NCI-H460 (cell line): ENCODE results near the gene MAPKAPK5. TPM values are rescaled to one million over a fixed set of nuclear protein-coding genes. Genes with fewer than 3 reads are reported as not detected.
A peak's percentile ranks its signal among the peaks of the same experiment; 100 is the strongest.
"Not testable (repeated sequence)": the region's sequence is repeated elsewhere in the genome, so short reads cannot be mapped to it uniquely, and the experiment has no call there.

ENCODE experiments used
- DNase-seq: peaks from one replicate; pipeline ENCODE4 v3.0.0-alpha.2; 2016; ENCODE audit warnings: low read depth; ENCODE audit errors: extremely low read depth
- polyA plus RNA-seq: library from polyadenylated mRNA; depleted of rRNA; stranded (reverse); fragments of >200 nt; gene quantifications from 2 replicates; pipeline ENCODE4 v1.2.3, GENCODE V29; 2014; cell fraction: nucleus; rRNA removed
- total RNA-seq: library from RNA; depleted of rRNA; stranded (reverse); fragments of >200 nt; shearing (Covaris generic); gene quantifications from 2 replicates; pipeline ENCODE4 v1.2.3, GENCODE V29; 2014; rRNA removed

Gene MAPKAPK5, protein sequence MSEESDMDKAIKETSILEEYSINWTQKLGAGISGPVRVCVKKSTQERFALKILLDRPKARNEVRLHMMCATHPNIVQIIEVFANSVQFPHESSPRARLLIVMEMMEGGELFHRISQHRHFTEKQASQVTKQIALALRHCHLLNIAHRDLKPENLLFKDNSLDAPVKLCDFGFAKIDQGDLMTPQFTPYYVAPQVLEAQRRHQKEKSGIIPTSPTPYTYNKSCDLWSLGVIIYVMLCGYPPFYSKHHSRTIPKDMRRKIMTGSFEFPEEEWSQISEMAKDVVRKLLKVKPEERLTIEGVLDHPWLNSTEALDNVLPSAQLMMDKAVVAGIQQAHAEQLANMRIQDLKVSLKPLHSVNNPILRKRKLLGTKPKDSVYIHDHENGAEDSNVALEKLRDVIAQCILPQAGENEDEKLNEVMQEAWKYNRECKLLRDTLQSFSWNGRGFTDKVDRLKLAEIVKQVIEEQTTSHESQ
- total RNA-seq: 60.9 and 61.2 TPM in 2 replicates
- polyA plus RNA-seq: 95.8 and 120 TPM in 2 replicates

DNA sequence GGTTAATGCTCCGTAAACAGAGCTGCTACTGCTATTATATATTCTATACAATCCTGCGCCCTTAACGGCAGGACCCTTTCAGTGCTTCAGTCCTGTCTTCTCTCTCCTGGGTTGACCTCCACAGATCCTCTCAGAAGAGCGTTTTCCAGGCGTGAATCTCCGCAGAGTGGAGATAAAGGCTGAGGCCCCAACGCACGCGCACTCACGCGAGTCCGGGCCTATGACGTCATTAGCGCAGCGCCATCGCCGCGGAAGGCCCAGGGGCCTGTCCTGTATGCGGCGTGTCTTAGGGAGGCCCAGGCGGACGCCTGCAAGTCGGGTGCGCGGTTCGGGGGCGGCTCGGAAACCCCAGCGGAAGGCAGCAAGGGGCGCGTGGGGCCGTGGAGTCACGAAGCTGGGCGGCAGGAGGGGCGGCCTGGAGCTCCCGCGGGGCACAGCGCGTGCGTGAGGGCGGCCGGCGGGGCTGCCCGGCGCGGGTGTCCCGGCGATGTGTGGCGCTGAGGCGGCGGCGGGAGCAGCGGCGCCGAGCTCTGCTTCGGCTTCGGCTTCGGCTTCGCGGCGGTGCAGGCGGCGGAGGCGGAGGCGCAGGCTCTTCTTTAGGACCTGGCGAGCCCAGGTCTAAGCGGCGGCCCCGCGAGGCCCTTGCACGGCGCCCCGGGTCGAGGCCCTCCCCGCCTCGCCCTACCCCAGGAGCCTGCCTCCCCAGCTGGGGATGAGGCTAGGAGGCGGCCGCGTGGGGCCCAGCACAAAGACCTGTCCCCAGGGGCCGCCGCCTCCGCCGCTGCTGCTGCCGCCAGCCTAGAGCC is at the start of gene MAPKAPK5:
Gene MAPKAPK5 (plus strand): TSS at position 479 of the 806 bp plus-strand sequence. CDS start 506 bp downstream, outside the sequence.
- peak; percentile 92 for DNase-seq

DNA sequence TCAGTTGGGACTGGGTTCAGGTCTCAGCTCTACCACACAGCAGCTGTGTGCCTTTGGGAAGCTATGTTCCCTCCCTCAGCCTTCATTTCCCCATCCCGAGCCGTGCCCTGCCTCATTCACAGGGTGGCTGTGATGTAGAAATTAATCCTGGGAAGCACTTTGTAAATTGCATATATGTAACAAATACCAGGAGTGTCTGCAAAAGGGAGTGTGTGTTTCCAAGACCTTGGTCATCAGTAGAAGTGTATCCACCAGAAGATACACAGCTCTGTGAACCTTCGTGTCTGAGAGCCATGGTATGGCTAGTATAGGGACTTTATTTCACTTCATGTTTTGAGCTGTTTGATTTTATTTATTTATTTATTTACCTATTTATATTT is 49.2 kb upstream of the MAPKAPK5 start:
- DNase-seq: no peak

DNA sequence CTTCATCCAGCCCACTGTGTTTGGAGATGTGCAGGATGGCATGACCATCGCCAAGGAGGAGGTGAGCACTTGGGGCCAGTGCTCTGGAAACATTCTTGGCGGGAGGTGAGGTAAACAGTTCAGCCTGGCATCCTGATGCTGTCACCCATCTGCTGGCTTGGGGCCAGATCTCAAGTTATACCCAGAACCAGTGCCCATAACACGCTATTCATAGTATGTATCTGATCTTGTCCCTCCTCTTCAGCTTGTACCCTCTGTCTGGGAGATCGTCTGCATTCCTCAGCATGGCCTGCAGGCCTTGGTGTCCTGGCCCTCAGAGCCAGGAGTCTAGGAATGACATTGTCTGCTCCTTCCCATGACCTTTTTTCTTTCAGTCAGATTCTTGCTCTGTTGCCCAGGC is 43.8 kb upstream of the MAPKAPK5 start:
- no peak for DNase-seq

DNA sequence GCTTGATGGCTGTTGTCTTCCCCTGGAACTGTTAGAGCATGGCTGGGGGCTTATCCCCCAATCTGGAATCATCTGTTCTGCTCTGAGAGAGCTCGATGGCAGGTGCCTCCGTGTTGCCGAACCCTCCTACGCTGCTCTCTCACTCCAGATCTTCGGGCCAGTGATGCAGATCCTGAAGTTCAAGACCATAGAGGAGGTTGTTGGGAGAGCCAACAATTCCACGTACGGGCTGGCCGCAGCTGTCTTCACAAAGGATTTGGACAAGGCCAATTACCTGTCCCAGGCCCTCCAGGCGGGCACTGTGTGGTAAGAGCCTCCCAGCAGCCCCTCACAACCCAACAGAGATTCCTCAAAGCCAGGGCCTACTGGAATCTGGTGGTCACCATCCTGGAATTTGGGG is 42.3 kb upstream of the MAPKAPK5 start:
- DNase-seq: no peak

DNA sequence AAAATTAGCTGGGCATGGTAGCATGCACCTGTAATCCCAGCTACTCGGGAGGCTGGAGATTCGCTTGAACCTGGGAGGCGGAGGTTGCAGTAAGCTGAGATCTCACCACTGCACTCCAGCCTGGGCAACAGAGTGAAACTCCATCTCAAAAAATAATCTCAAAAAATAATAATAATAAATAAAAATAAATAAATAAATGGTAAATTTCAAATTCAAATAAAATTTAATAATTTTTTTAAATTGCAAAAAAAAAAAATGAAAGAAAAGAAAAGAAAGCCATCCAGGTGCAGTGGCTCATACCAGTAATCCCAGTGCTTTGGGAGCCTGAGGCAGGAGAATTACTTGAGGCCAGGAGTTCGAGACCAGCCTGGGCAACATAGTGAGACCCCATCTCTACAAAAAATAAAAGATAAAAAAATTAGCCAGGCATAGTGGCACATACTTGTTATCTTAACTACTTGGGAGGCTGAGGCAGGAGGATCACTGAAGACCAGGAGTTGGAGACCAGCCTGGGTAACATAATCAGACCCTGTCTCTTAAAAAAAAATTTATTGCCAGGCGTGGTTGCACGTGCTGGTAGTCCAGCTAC is 38.9 kb upstream of the MAPKAPK5 start:
- no peak for DNase-seq

DNA sequence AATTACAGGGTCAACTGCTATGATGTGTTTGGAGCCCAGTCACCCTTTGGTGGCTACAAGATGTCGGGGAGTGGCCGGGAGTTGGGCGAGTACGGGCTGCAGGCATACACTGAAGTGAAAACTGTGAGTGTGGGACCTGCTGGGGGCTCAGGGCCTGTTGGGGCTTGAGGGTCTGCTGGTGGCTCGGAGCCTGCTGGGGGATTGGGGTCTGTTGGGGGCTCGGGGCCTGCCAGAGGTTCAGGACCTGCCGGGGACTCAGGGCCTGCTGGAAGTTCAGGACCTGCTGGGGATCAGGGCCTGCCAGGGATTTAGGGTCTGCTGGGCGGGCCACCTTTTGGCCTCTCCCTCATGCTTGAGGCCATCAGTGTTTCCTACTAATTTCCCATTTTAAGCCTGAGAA is 38.2 kb upstream of the MAPKAPK5 start:
- DNase-seq: no peak

DNA sequence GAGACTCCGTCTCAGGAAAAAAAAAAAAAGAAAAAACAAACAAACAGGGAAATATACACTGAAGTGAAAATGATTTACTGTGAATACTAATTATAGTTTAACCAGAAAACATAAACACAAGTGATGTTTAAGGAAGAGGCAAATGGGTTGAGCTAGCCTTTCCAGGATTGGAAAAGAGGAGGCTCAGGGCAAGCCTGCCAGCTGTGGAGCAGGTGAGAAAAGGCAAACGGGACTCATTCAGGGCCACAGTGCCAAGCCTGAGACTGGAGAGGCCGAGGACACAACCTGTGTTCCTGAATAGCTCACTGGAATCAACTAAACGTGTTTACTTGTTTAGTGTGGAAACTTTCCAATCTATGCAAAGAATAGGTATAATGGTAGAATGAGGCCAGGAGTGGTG is 35.7 kb upstream of the MAPKAPK5 start:
- DNase-seq: no peak

DNA sequence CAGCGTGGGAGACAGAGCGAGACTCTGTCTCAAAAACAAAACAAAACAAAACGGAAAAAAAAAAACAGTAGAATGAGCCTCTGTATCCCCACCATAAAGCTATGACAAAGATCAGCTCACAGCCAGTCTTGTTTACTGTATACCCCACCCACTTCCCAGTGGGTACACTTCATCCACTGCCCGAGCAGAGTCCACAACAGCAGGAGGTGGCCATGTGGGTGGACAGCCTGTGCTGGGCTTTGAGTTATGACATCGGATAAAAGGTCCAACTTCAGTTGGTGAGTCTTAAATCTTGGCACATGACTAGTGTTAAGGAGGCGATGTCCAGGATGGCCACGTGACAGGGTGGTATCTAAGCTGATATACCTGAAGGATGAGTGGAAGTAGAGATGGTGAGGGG is 34.8 kb upstream of the MAPKAPK5 start:
- DNase-seq: no peak

DNA sequence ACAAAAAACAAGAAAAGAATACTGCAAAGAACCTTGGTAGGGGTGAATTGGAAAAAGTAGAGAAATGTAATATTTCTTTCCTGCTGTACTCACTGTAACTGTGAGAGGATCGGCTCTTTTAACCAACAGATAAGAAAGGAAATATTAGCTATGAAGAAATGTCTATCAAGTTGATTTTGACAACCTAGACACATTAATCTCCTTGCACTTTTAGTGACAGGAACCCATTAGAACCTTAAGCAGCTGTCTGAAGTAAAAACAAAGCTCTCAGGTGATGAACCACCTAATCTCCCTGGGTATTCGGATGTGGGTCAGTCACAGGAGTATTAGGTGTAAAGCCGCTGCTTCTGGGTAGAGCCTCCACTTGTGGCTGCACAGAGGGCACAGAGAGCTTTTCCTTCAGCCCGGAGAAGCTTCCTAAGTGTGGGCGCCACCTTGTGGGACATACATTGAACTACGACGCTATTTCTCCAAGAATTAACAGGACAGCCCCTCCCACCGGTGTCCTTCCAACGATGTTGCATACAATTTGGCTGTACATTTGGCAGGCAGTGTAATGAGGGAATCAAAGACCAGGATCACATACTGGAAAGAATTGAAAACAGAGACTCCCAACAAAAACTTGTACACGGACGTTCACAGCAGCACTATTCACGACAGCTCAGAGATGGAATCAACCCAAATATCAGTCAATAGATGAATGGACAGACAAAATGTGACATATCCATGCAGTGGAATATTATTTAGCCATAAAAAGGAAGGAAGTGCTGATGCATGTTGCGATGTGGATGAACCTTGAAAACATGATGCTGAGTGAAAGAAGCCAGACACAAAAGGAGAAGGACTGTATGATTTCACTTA is 28.9 kb upstream of the MAPKAPK5 start:
- peak; percentile 77 for DNase-seq

DNA sequence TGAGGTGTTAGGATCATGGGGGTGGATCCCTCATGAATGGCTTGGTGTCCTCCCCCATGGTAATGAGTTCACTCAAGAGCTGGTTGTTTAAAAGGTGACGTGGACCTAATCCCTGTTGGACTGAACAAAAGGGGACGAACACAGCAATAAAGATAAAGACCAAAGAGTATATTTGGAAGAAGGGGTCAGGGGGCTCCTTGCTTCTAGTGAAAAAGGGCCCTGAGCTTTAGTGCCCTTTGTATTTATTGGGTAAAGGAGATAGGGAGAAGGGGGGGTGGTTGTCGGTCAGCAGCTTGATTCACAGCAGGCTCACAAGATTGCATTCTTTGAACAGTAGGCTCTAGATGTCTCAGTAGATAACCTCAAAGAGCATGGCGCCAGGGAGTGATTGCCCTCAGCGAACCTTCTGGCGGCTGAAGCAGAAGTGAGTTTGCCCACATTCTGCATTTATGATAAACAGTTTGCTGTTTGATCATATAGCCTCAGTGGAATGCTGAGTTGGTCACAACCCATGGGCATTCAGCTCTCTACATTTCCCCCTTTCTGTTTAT is 25.9 kb upstream of the MAPKAPK5 start:
- no peak for DNase-seq

DNA sequence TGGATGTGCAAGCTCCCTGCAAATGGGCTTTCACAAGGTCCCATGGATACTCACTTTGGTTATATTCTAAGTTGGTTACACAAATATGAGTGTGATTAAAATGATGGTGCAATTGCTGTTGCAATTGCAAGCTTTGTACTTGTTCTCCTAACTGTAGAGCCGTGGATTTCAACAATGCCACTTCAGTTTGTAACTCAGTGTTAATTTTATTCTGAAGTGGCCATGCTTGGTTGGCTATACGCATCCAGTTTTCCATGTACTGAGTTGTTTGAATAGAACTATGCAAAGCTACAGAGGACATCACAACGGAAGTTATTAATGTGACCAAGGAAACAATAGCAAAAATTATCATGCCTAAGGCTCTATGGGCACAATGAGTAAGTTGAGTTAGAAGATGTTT is 25.1 kb upstream of the MAPKAPK5 start:
- DNase-seq: not testable (repeated sequence)

DNA sequence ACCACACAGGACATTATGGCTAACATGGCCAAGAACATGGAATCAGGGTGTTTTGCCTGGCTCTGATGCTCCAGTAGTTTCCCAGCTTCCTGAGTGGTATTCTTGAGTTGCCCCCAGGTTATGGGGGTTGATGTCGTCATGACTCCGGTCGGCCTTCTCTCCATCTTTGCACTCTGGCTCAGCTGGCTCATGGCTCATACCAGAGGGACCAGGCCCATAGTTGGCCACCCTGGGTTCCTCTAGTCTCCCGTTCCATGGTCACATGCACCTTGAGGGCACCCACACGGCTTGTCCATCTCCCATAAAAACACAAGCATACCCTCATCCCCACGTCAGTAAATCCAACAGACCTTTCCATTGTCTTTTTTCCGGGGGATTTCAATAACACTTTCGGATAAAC is 23.7 kb upstream of the MAPKAPK5 start:
- no peak for DNase-seq

DNA sequence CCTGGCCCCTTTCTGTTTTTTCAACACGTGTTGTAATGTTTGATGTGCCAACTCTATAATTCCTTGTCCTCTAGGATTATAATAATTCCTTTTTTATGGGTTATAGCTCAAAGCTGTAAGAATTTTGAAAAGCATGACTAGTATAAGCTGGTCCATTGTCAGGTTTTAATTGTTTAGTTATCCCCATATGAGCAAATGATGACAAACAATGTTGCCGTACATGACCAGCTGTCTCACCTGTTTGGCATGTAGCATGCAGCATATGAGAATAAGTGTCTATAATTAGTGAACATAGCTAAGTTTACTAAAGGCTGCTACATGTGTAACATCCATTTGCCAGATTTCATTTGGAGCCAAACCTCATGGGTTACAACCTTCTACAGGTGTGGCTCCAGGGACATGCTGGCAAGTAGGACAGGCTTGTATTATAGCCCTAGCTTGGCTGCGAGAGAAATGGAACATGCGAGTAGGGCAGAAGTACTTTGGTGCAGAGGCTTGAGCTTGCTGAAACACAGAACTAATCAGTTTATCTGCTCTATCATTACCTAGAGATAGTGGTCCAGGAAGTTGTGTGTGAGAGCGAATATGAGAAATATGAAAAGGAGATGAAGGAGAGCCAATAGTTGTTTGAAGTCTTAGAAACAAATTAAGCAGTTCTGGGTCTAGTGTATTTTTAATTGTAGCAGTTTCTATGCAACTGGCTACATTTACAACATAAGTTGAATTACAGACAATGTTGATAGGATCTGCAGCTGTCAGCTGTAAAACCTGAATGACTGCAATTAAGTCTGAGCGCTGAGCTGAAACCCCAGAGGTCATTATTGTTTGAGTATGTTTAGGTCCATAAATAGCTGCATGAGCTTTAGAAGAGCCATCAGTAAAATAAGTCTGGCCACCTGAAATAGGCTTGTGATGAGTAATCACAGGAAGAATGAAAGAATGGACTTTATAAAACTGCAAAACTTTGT is 22.6 kb upstream of the MAPKAPK5 start:
- DNase-seq: no peak

DNA sequence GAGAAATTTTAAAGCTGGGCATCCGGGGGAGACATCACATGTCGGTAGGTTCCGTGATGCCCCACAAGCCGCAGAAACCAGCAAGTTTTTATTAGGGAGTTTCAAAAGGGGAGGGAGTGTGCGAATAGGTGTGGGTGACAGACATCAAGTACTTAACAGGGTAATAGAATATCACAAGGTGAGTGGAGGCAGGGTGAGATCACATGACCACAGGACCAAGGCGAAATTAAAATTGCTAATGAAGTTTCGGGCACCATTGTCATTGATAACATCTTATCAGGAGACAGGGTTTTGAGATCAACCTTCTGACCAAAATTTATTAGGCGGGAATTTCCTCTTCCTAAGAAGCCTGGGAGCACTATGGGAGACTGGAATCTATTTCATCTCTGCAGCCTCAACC is 21.2 kb upstream of the MAPKAPK5 start:
- DNase-seq: not testable (repeated sequence)

DNA sequence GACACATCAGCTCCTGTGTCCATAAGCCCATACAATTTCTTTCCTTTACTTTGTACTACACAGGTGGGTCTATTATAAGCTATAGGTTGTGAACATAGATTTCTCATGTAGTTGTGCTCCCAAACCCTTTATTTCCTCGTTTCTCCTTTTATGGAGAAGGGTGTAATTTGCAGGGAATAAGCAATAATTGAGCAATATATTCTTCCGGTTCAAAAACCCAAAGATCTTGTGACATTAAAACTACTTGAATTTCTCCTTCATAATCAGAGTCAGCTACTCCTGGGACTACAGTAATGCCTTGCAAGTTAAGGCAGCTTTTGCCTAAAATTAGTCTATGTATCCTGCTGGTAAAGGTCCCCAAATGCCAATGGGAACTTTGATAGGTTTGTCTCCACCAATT is 19.1 kb upstream of the MAPKAPK5 start:
- DNase-seq: no peak

DNA sequence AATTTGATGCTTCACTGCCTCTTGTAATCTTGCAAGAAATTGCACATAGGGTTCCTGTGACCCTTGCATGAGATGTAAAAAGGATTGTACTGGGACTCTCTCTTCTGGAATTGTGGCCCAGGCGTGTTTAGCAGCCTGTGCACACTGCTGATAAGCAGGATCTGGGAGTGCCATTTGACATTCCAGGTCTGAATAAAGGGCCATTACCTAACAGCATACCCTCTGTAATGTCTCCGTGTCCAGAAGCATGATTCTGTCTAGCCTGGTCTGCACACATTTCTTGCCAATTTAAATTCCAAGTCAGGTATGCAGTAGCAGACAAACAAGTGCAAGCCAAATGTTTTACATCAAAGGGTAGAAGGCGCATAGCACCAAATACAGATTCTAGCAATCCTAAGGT is 18.1 kb upstream of the MAPKAPK5 start:
- DNase-seq: no peak

DNA sequence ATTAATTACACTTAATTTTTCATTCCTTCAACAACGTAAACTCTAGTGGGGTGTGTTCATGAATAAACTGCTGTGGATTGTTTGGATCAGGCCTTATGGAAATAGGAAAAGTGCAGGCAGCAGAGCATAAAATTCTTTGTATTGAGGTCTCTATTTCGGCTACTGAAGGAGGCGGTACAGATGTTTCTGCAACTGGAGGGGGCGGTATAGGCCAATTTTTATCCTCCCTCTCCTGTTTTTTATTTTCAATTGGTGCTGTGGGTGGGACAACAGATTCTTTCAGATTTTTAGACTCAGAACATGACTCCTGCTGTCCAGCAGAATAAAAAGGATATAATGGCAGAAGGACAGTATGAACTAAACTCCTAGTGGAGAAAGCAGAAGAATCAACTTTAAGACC is 17.7 kb upstream of the MAPKAPK5 start:
- DNase-seq: not testable (repeated sequence)

DNA sequence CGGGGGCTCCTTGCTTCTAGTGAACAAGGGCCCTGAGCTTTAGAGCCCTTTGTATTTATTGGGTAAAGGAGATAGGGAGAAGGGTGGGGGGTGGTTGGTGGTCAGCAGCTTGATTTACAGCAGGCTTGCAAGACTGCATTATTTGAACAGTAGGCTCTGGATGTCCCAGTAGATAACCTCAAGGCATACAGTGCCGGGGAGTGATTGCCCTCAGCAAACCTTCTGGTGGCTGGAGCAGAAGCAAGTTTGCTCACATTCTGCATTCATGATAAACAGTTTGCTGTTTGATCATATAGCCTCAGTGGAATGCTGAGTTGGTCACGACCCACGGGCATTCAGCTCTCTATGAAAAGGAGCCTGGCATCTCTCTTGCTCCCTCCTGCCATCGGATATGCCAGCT is 16.5 kb upstream of the MAPKAPK5 start:
- no peak for DNase-seq

DNA sequence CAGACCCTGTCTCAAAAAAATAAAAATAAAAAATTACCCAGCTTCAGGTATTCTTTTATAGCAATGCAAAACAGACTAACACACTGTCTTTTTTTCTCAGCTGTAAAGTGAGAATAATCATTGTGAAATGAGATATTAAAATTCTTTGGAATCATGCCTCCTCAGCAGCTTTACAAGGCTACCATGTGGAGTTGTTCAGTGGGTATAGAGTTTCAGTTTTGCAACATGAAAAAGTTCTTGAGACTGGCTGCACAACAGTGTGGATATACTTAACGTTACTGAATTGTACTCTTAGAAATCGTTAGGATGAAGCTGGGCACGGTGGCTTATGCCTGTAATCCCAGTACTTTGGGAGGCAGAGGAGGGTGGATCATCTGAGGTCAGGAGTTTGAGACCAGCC is 15.7 kb upstream of the MAPKAPK5 start:
- DNase-seq: no peak
